ENCODE data around the gene CACNA2D3.

GRCh38 chr3:54596087-54596486 lies 473.7 kb downstream of the CACNA2D3 start:
- TF ChIP-seq EZH2 (IDR thresholded peaks at IDR 0.05; ENCODE audit: low read depth), result no peak
- TF ChIP-seq, protein P1, sequence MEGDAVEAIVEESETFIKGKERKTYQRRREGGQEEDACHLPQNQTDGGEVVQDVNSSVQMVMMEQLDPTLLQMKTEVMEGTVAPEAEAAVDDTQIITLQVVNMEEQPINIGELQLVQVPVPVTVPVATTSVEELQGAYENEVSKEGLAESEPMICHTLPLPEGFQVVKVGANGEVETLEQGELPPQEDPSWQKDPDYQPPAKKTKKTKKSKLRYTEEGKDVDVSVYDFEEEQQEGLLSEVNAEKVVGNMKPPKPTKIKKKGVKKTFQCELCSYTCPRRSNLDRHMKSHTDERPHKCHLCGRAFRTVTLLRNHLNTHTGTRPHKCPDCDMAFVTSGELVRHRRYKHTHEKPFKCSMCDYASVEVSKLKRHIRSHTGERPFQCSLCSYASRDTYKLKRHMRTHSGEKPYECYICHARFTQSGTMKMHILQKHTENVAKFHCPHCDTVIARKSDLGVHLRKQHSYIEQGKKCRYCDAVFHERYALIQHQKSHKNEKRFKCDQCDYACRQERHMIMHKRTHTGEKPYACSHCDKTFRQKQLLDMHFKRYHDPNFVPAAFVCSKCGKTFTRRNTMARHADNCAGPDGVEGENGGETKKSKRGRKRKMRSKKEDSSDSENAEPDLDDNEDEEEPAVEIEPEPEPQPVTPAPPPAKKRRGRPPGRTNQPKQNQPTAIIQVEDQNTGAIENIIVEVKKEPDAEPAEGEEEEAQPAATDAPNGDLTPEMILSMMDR (conservative IDR thresholded peaks at IDR 0.05), result no peak

Measured in PC-9 (cell line).